GM12892 (cell line): ENCODE data around the gene SERTAD3.
"Not testable (repeated sequence)": the region's sequence is repeated elsewhere in the genome, so short reads cannot be mapped to it uniquely, and the experiment has no call there.

Experiments used
- POLR2A ChIP-seq: IDR thresholded peaks from 2 replicates; pipeline ENCODE4 v1.6.1; 2011; ENCODE audit warnings: low read depth, low read length, control low read depth
- POLR2AphosphoS5 ChIP-seq: IDR thresholded peaks from 2 replicates; pipeline ENCODE4 v1.6.1; 2011; ENCODE audit warnings: low read depth, low read length, control low read depth

- not testable (repeated sequence) for TF ChIP-seq POLR2AphosphoS5, POLR2A
These were observed 35.6 kb downstream of the SERTAD3 start for GRCh38 chr19:40408598-40408925.
